HG03103 (cell line): ENCODE measurements around the gene PRSS50.

Experiments
- ATAC-seq: cut with Tn5 transposase; IDR thresholded peaks from one replicate; pipeline ENCODE4 v1.9.1; 2021; ENCODE audit warnings: low read depth; ENCODE audit not compliant: unreplicated experiment

PRSS50 gene

GRCh38 chr3:46671541-46672348 is 45.9 kb downstream of the PRSS50 start:
- ATAC-seq: no peak

GRCh38 chr3:46670891-46671427 is 46.7 kb downstream of the PRSS50 start:
- ATAC-seq: no peak

GRCh38 chr3:46670000-46670890 is 47.4 kb downstream of the PRSS50 start:
- no peak for ATAC-seq

- no peak for ATAC-seq
Measured at GRCh38 chr3:46669191-46669999, 48.3 kb downstream of the PRSS50 start.

- ATAC-seq: no peak
Measured at GRCh38 chr3:46668591-46668990, 49.1 kb downstream of the PRSS50 start.

GRCh38 chr3:46668116-46668515 is 49.6 kb downstream of the PRSS50 start:
- ATAC-seq: no peak

GRCh38 chr3:46667657-46668056 is 50.0 kb downstream of the PRSS50 start:
- ATAC-seq: no peak

GRCh38 chr3:46667061-46667621 is 50.5 kb downstream of the PRSS50 start:
- ATAC-seq: no peak

GRCh38 chr3:46666453-46666845 is 51.2 kb downstream of the PRSS50 start:
- ATAC-seq: no peak

- ATAC-seq: no peak
Measured at GRCh38 chr3:46665763-46666452, 51.8 kb downstream of the PRSS50 start.

GRCh38 chr3:46664971-46665762 is 52.5 kb downstream of the PRSS50 start:
- ATAC-seq: no peak

GRCh38 chr3:46664188-46664970 is 53.3 kb downstream of the PRSS50 start:
- ATAC-seq: no peak

GRCh38 chr3:46663591-46664135 is 54.0 kb downstream of the PRSS50 start:
- ATAC-seq: no peak

GRCh38 chr3:46662771-46663551 is 54.7 kb downstream of the PRSS50 start:
- no peak for ATAC-seq
